CD4-positive, alpha-beta T cell (primary cell): Measurements from ENCODE around the gene TOR3A. TPM values are rescaled to one million over a fixed set of nuclear protein-coding genes. Genes with fewer than 3 reads are reported as not detected.
A peak's percentile ranks its signal among the peaks of the same experiment; 100 is the strongest.
"Not testable (repeated sequence)": the region's sequence is repeated elsewhere in the genome, so short reads cannot be mapped to it uniquely, and the experiment has no call there.

ENCODE experiments used
- ATAC-seq: fragments of 200-7000 bp; cut with Tn5 transposase; one replicate; pipeline ENCODE4 v1.10.0; 2022; ENCODE audit warnings: mild to moderate bottlenecking; ENCODE audit not compliant: poor library complexity
- CTCF ChIA-PET: fragments of 350-600 bp; sonication (Branson Sonifier 250); formaldehyde crosslinking; loops from one replicate; lab custom pipeline; 2021; ENCODE audit warnings: antibody characterized with exemption, inconsistent platforms; lab: Charles Lee
- POLR2A ChIA-PET: fragments of 350-600 bp; sonication (Branson Sonifier 250); formaldehyde crosslinking; loops from one replicate; lab custom pipeline; 2021; ENCODE audit warnings: antibody characterized with exemption, inconsistent platforms; lab: Charles Lee
- DNase-seq, 14 experiments: peaks; one replicate each; pipeline ENCODE4 v3.0.0-alpha.2; 2013 to 2020; ENCODE audit warnings: mixed read lengths in 2 of 14
- H3K27ac ChIP-seq, 2 donors: one replicate each; pipeline versions ENCODE4 v1.5.1 to v1.7.0; 2013; ENCODE audit warnings: low read length in 2 of 2, low read depth in 1 of 2, mild to moderate bottlenecking in 1 of 2
- H3K27me3 ChIP-seq, 2 experiments: 1 replicate in 1 of 2; 2 replicates in 1 of 2; pipeline versions ENCODE4 v1.6.1 to v1.7.0; 2013; ENCODE audit warnings: low read length in 2 of 2, control low read depth in 1 of 2, mild to moderate bottlenecking in 1 of 2, moderate library complexity in 1 of 2; ENCODE audit not compliant: insufficient read depth in 2 of 2, control insufficient read depth in 1 of 2
- H3K36me3 ChIP-seq: one replicate; pipeline ENCODE4 v1.6.1; 2013; ENCODE audit warnings: low read length, control low read depth; ENCODE audit not compliant: insufficient read depth
- H3K4me1 ChIP-seq: one replicate; pipeline ENCODE4 v1.6.1; 2013; ENCODE audit warnings: low read length, control low read depth; ENCODE audit not compliant: insufficient read depth
- H3K4me3 ChIP-seq: one replicate; pipeline ENCODE4 v1.5.1; 2013; ENCODE audit warnings: mild to moderate bottlenecking, low read length, moderate library complexity
- H3K9me3 ChIP-seq, 2 experiments: 1 replicate in 1 of 2; 2 replicates in 1 of 2; pipeline versions ENCODE4 v1.6.1 to v1.7.0; 2013; ENCODE audit warnings: low read length in 2 of 2, mild to moderate bottlenecking in 2 of 2, control low read depth in 1 of 2, moderate library complexity in 1 of 2; ENCODE audit not compliant: control insufficient read depth in 1 of 2, insufficient read depth in 1 of 2
- H3K27ac Mint-ChIP-seq: one replicate; pipeline ENCODE4 v1.8.0; 2020; ENCODE audit warnings: mixed read lengths
- H3K27me3 Mint-ChIP-seq: one replicate; pipeline ENCODE4 v1.8.0; 2021; ENCODE audit warnings: mixed read lengths
- H3K36me3 Mint-ChIP-seq: one replicate; pipeline ENCODE4 v1.8.0; 2021; ENCODE audit warnings: low read depth, mixed read lengths
- H3K4me1 Mint-ChIP-seq: one replicate; pipeline ENCODE4 v1.8.0; 2021; ENCODE audit warnings: low read depth, mixed read lengths
- H3K4me3 Mint-ChIP-seq: one replicate; pipeline ENCODE4 v1.8.0; 2020; ENCODE audit warnings: mild to moderate bottlenecking, mixed read lengths
- H3K9me3 Mint-ChIP-seq: one replicate; pipeline ENCODE4 v1.8.0; 2020; ENCODE audit warnings: mixed read lengths
- intact Hi-C, 2 experiments: fragments of 100-400 bp; cut with DNase I in 1 of 2; cut with micrococcal nuclease in 1 of 2; formaldehyde crosslinking; loops; one replicate each; pipeline versions ENCODE4 v1.15.1 to v1.9.0; 2023 to 2025; cut with DNase I, micrococcal nuclease
- total RNA-seq, 174 experiments: library from RNA in 2 of 174; stranded (reverse) in 2 of 174; gene quantifications; one replicate each; pipeline ENCODE4 v1.2.3 and lab custom pipeline; 2021 to 2026
- TF ChIP-seq, protein P1 (sequence below): fragments of 200-600 bp; IDR thresholded peaks from one replicate; pipeline ENCODE4 v1.8.0; 2022; ENCODE audit warnings: antibody characterized with exemption, mild to moderate bottlenecking

The TOR3A gene
- total RNA-seq, 2 experiments from 2014 or later: 17.2 TPM

DNA sequence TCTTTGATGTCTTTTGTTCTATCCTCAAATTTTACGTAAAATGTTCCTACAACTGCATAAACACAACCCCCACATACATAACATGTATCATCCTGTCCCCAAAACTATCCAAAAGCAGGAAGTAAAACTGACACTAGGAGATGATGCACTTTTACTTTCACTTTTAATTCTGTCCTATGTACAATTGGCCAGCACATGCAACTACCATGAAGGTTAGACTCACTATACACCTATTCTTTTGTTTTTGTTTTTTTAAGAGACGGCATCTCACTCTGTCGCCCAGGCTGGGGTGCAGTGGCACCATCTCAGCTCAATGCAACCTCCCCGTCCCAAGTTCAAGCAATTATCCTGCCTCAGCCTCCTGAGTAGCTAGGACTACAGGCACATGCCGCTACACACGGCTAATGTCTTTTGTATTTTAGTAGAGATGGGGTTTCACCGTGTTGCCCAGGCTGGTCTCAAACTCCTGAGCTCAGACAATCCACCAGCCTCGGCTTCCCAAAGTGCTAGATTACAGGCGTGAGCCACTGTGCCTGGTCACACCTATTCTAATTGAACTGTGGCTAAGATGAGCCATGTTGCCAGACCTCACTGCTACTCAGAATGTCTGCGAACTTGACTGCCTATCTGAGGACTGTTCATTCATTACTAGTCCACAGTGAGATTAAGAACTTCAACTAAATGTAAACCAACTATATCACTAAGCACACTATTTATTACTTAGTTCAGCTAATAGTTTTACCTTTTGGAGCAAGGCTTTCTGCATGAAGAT is 48.0 kb downstream of the TOR3A start:
- no peaks in the 10 kb centered on the region for H3K9me3 ChIP-seq
- DNase-seq (peak in 8 of 14 experiments; percentile 12 to 89 (median 28)), ATAC-seq (peak; percentile 95)
- peaks cover 14% of the 10 kb centered on the region for H3K4me1 ChIP-seq
- TF ChIP-seq, protein P1, sequence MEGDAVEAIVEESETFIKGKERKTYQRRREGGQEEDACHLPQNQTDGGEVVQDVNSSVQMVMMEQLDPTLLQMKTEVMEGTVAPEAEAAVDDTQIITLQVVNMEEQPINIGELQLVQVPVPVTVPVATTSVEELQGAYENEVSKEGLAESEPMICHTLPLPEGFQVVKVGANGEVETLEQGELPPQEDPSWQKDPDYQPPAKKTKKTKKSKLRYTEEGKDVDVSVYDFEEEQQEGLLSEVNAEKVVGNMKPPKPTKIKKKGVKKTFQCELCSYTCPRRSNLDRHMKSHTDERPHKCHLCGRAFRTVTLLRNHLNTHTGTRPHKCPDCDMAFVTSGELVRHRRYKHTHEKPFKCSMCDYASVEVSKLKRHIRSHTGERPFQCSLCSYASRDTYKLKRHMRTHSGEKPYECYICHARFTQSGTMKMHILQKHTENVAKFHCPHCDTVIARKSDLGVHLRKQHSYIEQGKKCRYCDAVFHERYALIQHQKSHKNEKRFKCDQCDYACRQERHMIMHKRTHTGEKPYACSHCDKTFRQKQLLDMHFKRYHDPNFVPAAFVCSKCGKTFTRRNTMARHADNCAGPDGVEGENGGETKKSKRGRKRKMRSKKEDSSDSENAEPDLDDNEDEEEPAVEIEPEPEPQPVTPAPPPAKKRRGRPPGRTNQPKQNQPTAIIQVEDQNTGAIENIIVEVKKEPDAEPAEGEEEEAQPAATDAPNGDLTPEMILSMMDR: no peak
- H3K4me3 ChIP-seq: peak overlapping the region; percentile 45
- Mint-ChIP-seq H3K27me3 (no peaks in the 10 kb centered on the region), H3K27ac (peak overlapping the region; percentile 86), H3K36me3 (peaks cover 18% of the 10 kb centered on the region), H3K9me3 (no peaks in the 10 kb centered on the region), H3K4me3 (peak overlapping the region; percentile 76), H3K4me1 (peaks cover 13% of the 10 kb centered on the region)
- ChIA-PET CTCF (interaction anchor here (0.6 to 2.2 kb wide), 2 partner anchors 9 to 163 kb away, joined by 3 to 10 read pairs; no protein-coding TSS in a partner anchor), POLR2A (interaction anchor here (0.9 to 2.0 kb wide), 6 partner anchors 9 to 752 kb away, joined by 3 to 8 read pairs (median 4); partner anchors contain the start of genes AXDND1 and TOR1AIP1)
- H3K27ac ChIP-seq: peak overlapping the region; percentile 60 to 78
- no peaks in the 10 kb centered on the region for H3K36me3 ChIP-seq
- intact Hi-C loops: loop anchor here (2.0 to 5.0 kb wide), 3 partner anchors 49 to 163 kb away; partner anchors contain the start of genes ABL2 (in 1 of the 2) and SOAT1 (in 1 of the 2)
- H3K27me3 ChIP-seq: no peaks in the 10 kb centered on the region

DNA sequence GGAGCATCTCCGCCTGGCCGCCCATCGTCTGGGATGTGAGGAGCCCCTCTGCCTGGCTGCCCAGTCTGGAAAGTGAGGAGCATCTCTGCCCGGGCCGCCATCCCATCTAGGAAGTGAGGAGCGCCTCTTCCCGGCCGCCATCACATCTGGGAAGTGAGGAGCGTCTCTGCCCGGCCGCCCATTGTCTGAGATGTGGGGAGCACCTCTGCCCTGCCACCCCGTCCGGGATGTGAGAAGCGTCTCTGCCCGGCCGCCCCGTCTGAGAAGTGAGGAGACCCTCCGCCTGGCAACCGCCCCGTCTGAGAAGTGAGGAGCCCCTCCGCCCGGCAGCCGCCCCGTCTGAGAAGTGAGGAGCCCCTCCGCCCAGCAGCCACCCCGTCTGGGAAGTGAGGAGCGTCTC is 53.3 kb downstream of the TOR3A start:
- intact Hi-C loops, H3K9me3 Mint-ChIP-seq, H3K36me3 Mint-ChIP-seq, CTCF ChIA-PET, H3K27me3 ChIP-seq, H3K36me3 ChIP-seq, H3K27me3 Mint-ChIP-seq, H3K4me3 ChIP-seq, H3K27ac ChIP-seq, H3K27ac Mint-ChIP-seq, ATAC-seq, DNase-seq, H3K9me3 ChIP-seq, H3K4me3 Mint-ChIP-seq, POLR2A ChIA-PET, H3K4me1 ChIP-seq: not testable (repeated sequence)
- peaks cover 16% of the 10 kb centered on the region for H3K4me1 Mint-ChIP-seq

DNA sequence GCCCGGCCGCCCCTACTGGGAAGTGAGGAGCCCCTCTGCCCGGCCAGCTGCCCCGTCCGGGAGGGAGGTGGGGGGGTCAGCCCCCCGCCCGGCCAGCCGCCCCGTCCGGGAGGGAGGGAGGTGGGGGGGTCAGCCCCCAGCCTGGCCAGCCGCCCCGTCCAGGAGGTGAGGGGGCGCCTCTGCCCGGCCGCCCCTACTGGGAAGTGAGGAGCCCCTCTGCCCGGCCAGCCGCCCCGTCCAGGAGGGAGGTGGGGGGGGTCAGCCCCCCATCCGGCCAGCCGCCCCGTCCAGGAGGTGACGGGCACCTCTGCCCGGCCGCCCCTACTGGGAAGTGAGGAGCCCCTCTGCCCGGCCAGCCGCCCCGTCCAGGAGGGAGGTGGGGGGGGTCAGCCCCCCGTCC is 53.8 kb downstream of the TOR3A start:
- H3K36me3 ChIP-seq, ATAC-seq, intact Hi-C loops, H3K27ac ChIP-seq, H3K27ac Mint-ChIP-seq, H3K9me3 ChIP-seq, H3K4me3 ChIP-seq, H3K4me3 Mint-ChIP-seq, H3K27me3 Mint-ChIP-seq, H3K9me3 Mint-ChIP-seq, H3K4me1 ChIP-seq, H3K36me3 Mint-ChIP-seq, H3K27me3 ChIP-seq, POLR2A ChIA-PET, CTCF ChIA-PET, DNase-seq: not testable (repeated sequence)
- peaks cover 16% of the 10 kb centered on the region for H3K4me1 Mint-ChIP-seq

DNA sequence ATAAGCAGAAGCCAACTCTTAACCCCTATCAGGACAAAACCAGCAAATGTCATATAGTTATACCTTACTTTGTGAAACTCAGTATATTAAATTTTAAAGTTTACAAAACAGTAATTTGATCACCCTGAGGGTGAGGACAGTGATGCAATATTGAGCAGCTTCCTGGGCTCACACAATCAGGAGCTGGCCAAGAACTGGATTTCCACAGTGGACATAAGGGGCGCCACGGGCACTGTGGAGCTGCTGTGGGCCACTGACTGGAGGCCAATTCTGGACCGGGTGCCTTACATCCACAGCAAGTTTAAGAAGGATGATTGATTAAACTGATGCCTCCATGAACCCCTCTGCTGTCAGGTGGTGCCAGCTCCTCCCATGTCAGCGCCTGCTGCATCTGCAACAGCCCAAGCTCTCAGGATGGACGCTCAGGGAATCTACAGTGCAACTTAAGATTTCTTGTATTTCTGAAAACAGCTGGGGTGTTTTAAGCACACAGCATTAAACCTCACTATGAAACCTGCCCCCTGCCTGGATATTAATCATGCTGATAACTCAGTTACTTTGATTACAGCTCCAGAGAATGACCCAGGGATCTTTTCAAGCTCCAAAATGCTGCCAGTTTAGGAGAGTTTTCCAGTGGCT is 55.9 kb downstream of the TOR3A start:
- Histone ChIP-seq H3K4me3 (no peak overlapping the region), H3K4me1 (peaks cover 8% of the 10 kb centered on the region), H3K9me3 (no peaks in the 10 kb centered on the region), H3K27me3 (no peaks in the 10 kb centered on the region), H3K27ac (no peak overlapping the region), H3K36me3 (no peaks in the 10 kb centered on the region)
- TF ChIP-seq, protein P1: no peak
- intact Hi-C loops: no loop called here
- ATAC-seq (no peak), DNase-seq (no peak)
- Mint-ChIP-seq H3K4me1 (peaks cover 32% of the 10 kb centered on the region), H3K4me3 (no peak overlapping the region), H3K36me3 (no peaks in the 10 kb centered on the region), H3K27ac (no peak overlapping the region), H3K9me3 (no peaks in the 10 kb centered on the region), H3K27me3 (no peaks in the 10 kb centered on the region)
- POLR2A ChIA-PET: no interaction called here
- CTCF ChIA-PET: no interaction called here

DNA sequence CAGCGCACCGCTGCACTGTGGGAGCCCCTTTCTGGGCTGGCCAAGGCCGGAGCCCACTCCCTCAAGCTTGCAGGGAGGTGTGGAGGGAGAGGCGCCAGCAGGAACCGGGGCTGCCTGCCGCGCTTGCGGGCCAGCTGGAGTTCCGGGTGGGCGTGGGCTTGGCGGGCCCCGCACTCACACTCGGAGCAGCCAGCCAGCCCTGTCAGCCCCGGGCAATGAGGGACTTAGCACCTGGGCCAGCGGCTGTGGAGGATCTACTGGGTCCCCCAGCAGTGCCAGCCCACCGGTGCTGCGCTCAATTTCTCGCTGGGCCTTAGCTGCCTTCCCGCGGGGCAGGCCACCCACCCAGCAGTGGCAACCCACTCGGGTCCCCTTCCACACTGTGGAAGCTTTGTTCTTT is 56.9 kb downstream of the TOR3A start:
- intact Hi-C loops, H3K9me3 ChIP-seq, H3K36me3 Mint-ChIP-seq, CTCF ChIA-PET, POLR2A ChIA-PET, H3K27ac ChIP-seq, ATAC-seq, H3K27ac Mint-ChIP-seq, H3K9me3 Mint-ChIP-seq, DNase-seq, H3K27me3 Mint-ChIP-seq, H3K4me3 ChIP-seq, H3K4me3 Mint-ChIP-seq, H3K27me3 ChIP-seq, H3K36me3 ChIP-seq: not testable (repeated sequence)
- H3K4me1 Mint-ChIP-seq: peaks cover 39% of the 10 kb centered on the region
- peaks cover 12% of the 10 kb centered on the region for H3K4me1 ChIP-seq
